Activated naive CD8-positive, alpha-beta T cell treated with anti-CD3 and anti-CD28 coated beads, Interleukin-2, amount 50 U/mL, for 16 hours (primary cell): ENCODE data around the gene GALR3.

Experiments used
- DNase-seq: peaks from one replicate; pipeline ENCODE4 v3.0.0-alpha.2; 2020; ENCODE audit warnings: low read depth, low spot score

Gene GALR3

GRCh38 chr22:37865510-37865909 is 42.3 kb downstream of the GALR3 start:
- no peak for DNase-seq

GRCh38 chr22:37870273-37870672 is 47.1 kb downstream of the GALR3 start:
- DNase-seq: no peak
